Dermis blood vessel endothelial cell (primary cell): ENCODE data around the gene OBP2A. TPM values are rescaled to one million over a fixed set of nuclear protein-coding genes. Genes with fewer than 3 reads are reported as not detected.
"Not testable (repeated sequence)": the region's sequence is repeated elsewhere in the genome, so short reads cannot be mapped to it uniquely, and the experiment has no call there.

Experiments
- DNase-seq: peaks from one replicate; pipeline ENCODE4 v3.0.0; 2010
- total RNA-seq: library from RNA; depleted of rRNA; stranded (reverse); fragments of >200 nt; gene quantifications from 2 replicates; pipeline ENCODE4 v1.2.3, GENCODE V29; 2014

Gene OBP2A
- not detected in 2 replicates for total RNA-seq

- DNase-seq: not testable (repeated sequence)
Measured at GRCh38 chr9:135545646-135546176, at the start of gene OBP2A. TSS of gene OBP2A (plus strand) at chr9:135546126. CDS start at chr9:135546181, 55 bp downstream.

DNA sequence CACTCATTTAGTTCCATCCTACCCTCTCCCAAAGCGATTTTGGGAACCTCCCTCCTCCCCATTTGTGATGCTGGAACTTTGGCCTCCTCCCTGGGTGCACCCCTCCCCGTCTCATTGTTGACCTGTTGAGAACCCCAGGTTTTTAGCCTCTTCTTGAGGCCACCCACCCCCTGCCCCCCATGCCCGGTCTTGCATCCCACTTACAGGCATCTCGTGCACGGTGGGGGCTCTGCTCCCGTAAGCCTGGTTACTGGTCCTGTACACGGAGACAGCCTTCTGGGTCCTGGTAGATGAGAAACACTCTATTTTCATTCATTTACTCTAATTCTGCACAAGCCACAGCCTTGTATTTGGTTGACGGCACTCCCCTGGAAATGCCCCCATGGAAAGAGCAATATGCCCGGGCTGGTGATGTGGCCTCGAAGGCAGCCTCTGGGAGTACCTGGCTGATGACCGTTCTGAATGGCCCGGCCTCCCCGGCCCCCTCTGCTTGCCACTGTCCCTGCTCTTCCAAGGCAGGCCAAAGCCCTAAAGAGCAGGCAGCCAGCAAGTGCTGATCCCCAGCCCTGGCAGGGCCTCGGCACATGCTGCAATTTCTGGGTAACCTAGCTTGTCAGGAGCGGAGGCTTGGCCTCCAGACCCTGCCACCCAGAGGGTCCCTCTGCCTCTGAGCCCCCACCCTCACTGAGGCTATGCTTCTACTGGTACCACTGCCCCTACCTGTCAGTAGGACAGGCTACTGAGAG is 47.4 kb upstream of the OBP2A start:
- no peak for DNase-seq

GRCh38 chr9:135499326-135500070 is 46.4 kb upstream of the OBP2A start:
- DNase-seq: peak; percentile 95

- DNase-seq: peak; percentile 52
Measured at GRCh38 chr9:135500071-135500524, 45.8 kb upstream of the OBP2A start.

GRCh38 chr9:135500525-135501260 is 45.2 kb upstream of the OBP2A start, which contains the start of gene MRPS2:
TSS of gene MRPS2 (plus strand) at chr9:135500682. CDS start at chr9:135500711, 29 bp downstream.
- peak; percentile 92 for DNase-seq

DNA sequence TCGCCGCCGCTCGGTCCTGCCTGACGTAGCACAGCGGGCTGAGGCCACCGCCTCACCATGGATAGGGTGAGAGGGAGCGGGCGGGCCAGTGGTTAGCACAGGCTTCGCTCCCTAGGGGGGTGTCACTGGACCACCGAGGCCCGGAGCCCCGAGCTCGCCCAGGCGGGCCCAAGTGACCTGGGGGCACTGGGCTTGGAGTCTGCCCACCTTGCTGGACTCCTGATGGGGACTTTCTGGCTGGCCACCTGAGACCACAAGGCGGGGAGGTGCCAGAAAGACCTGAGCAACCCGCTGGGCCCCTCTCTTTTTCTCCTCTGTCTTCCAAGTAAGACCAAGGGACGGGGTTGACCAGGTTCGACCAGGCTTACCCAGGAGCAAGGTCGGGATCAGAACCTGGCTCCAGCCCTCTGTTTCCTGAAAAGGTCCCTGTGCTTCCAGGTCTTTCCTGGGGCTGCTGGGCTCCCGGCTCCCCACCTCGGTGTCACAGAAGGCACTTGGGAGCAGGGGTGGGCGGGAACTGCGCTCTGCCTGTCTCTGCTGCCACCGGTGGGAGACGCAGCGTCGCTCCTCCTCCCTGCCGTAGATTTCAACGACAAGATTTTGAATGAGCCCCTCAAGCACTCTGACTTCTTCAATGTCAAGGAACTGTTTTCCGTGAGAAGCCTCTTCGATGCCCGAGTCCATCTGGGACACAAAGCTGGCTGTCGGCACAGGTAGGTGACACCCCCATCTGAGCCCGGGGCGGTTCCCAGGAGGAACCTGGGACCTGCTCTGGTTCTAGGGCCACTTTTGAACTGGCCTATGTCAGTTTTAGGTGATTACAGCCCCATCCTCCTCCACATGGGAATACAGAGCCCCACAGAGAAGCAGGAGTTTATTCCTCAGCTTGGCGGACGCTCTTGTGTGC is 44.4 kb upstream of the OBP2A start:
- DNase-seq: peak; percentile 79

DNA sequence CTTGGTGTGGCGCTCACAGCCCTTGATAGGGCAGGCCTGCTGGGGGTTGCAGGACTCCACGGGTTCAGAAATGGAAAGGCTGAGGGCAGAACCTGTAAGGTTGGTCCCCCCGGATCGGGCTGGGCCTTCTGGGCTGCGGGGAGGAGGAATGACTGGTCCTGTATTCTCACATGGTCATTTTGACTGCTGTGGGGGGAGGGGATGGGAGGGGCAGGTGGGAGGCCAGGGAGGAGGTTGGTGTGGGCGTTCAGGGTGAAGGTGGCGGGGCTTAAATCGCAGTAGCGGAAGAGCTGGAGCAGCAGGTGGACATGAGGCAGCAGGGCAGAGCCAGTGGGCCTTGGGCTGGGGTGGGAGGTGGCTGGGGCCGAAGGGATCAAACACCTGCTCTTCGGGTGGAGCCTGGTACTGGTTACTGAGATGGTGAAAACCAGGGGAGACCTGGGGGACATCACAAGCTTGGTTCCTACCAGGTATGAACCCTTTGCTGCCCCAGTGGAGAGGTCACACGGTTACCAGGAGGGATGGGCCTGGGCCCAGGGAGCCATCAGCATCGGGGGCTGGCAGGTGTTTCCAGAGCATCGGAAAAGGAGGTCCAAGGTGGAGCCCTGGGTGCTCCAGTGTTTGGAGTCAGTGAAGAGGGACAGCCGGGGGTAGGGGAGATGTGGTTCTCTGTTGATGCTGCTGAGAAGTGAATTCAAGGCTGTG is 43.6 kb upstream of the OBP2A start:
- no peak for DNase-seq

GRCh38 chr9:135502873-135503321 is 43.0 kb upstream of the OBP2A start:
- DNase-seq: no peak

GRCh38 chr9:135503371-135504261 is 42.3 kb upstream of the OBP2A start:
- DNase-seq: no peak

- DNase-seq: peak; percentile 82
Measured at GRCh38 chr9:135504262-135505243, 41.4 kb upstream of the OBP2A start.

DNA sequence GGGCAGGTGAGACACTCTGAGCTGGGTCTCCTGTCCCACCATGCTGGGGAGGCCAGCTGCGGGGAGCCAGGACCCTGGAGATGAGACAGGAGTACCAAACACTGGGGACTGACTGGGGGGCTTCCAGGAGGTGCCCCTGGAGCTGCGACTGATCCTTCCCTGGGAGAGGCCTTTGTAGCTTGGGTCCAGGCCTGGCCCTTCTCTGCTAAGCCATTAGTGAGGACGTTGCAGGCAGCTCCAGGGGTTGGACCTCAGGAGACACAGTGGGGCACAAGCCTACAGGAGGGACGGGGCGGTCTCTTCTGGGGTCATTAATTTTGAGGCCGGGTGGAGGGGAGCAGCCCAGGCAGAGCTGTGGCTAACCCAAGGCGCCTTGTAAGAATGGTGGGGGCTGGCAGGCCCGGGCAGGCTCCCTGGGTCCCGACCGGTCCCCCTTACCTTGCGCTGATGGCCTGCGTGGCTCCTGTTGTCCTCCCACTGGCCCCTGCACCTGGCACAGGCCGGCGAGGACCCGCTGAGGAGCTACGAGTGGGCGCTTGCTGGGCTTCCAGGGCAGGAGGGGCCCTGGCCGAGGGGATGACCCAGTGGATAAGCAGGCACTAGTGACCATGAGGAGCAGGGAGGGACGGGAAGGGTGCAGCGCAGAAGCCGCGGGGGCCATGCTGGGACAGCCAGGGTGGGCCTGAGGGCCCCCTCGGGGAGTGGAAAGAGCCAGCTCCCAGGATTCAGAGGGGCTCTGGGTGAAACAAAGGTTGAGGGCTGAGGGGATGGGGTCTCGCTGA is 40.3 kb upstream of the OBP2A start:
- no peak for DNase-seq

DNA sequence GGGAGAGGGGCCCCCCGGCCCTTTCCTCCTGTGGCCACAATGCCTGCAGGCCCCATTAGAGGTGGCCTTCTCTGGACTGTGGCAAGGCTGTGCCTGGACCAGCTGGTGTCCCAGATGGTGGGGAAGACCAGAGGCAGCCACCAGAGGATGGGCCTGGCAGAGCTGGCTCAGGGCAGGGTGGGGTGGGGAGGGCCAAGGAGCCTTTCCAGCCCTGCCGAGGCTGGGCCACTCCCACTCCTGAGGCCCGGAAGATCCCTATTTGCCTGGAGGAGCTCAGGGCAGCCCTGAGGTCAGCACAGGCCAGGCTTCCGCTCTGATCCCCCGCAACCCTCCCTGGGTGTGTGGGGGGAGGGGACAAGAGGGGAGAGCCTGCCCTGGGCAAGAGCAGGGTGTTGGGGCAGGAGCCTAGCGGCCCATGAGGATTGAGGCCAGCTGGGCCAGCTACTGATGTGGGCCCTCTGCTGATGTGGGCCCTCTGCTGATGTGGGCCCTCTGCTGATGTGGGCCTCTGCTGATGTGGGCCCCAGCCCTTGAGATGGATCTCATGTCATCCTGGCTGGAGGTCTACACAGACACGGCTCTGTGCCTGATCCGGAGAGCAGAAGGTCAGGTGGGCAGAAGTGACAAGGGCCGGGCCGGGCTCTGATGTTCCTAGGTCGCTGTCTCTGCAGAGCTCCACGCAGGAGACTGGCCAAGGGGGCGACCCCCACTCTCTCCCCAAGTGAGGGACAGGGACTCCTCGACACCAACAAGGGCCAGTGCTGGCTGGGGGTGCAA is 39.4 kb upstream of the OBP2A start:
- DNase-seq: no peak

DNA sequence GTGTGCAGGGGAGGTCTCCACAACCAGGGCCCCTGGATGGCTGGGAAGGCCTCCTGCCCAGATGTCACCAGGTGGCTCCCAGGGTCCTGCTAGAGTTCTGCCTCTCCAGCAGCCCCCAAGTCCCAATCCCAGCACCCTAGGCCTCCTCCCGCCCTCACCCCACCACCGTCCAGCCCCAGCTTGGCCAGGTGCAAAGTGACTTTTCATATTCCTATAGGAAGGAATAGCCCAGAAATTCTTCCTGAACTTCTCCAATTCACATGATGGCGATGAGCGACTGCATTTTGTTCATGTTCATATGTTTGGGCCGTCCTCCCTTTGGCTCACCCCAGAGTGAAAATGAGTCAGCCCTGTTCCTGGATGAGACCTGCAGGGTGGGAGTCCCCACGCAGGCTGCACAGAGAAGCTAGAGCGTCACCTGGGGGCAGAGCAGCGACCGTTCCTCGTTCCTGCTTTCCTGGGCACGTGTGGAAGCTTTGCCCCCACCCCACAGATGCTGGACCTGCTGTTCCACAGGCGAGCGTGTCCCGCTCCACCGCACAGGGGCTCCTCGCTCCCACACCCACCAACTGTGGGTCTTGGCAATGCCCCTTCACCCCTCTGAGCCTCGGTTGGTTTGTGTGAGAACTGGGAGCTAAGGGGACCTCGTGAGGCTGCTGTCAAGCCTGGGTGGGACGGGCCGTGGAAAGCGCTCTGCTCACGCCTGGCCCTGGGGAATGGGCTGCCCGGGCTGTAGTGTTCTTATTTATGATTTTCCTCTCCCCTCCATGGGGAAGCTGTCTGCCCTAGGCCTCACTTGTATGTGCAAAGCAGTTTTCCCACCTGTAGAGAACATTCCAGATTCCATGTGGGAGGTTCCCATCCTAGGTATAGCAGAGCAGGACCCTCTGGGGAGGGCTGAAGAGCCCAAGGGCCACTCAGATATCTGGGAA is 38.6 kb upstream of the OBP2A start:
- DNase-seq: no peak

DNA sequence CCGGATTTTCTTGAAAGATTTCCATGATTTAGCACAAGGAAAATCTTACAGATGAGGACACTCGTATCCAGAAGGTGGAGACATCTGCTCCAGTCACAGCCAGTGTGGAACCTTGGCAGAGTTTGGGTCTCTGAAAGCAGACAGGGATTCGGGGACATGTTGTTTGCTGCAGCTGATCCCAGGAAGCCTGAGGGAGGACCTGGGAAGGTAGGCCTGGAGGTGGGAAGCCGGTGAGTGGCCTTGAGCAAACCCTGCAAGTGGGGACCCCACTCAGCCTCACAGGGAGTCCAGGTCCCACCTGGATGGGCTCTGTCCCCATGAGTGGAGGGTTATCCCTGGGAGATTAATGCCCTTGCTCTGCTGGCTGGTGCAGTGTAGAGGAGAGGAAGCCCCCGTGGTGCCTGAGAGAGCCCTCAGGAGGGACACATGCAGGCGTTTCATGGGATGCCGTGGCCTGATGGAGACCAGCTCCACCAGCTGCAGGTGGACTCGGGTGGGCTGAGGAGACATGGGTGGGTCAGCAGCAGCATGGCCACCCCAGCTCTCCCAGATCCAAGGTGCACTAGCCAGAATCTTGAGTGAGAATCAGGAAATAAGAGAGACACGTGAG is 37.6 kb upstream of the OBP2A start:
- DNase-seq: no peak

- no peak for DNase-seq
Measured at GRCh38 chr9:135509458-135509857, 36.5 kb upstream of the OBP2A start.
